ENCODE data around the gene INSIG1.

INSIG1 gene

DNA sequence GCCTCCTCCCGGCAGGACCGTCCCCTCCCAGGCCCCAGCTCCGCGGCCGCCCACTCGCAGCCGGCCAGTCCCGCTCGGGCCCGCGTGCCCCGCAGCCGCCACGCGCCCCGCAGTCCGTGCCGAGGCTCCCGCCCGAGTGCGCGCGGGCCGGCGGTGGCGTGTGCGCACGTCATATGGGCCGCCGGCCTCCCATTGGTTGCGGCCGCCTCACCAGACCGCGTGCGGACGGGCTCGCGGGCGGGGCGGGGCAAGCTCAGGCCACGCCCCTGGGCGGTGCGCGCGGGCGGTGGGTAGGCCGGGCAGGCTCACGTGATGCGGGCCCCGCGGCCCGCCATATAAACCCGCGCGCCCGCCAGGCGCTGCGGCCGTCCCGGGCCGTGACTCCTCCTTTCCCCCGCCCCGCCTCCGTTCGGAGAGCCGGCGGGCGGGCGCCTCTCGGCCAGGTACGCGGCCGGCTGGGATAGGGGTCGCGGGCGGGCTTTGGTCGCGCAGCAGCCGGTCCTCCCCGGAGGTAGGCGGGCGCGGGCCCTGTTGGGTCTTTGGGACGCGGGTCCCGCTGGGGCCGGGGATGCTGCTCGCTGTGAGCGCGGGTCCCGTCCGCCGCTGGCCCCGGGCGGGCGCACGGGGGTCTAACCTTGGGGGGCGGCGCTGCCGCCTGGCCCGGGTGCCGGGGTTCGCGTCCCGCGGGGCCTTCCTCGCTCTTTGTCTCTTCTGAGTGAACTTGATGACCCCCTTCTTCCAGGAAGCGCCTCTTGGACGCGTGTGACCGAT, at the start of gene INSIG1:
TSS of gene INSIG1 (plus strand) at position 362 of the 771 bp plus-strand sequence. CDS start at position 770, 408 bp downstream.
- peak; percentile 79 to 91 (median 81) for DNase-seq

DNA sequence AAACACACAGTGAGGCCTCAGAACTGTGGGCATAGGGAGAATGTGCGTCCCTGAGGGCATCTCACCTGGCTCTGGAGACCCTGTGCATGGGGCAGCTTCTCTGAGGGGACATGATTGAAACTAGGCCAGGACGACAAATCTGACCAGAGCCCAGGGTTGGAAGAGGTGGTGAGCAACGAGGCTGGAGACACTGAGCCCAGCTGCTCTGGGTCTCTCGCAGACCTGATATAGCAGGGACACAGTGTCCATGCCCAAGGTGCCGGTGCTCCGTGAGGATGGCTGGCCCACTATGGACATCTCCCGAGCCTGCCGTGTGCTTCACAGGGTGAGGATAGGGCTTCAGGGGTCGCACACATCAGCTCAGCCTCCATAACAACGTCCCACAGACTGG, 49.3 kb upstream of the INSIG1 start:
- no peak for DNase-seq

DNA sequence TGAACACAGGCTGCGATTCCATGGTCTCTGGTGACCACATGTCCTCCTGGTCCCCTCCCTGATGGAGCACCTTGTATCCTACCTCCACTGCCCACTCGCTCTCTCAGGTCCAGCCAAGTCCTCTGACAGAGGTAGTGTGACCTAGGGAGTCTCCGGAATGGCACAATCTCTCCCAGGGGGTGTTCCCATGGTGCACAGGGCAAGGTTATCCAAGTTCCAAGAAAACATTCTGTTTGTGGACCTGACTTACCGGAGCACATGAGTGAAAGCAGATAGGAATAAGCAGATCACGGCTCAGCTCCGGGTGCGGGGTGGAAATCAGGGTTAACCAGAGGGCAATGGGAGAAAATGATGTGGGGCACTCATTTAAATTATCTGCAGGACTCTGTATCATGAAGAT, 45.8 kb upstream of the INSIG1 start:
- no peak for DNase-seq

DNA sequence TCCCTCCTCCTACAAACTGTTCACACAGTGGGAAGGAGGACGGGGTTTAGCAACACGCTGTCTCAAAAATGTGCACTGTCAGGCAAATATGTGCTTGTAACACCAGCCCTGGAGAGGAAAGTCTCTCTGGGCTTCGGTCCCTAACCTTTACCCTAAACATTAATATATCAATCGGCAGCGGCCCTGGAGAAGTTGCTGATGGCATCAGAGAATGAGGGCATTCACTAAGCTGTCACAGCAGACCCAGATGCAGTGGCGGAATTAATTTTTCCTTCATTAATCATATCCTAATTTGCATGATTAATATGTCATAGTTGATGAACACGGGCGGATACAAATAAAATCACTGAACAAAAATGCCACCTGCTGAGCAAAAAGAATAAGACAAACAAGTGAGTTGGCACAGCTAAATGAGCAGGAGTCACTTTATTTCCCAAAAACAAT, 45.2 kb upstream of the INSIG1 start:
- no peak for DNase-seq

GRCh38 chr7:155252892-155253501, 44.7 kb upstream of the INSIG1 start:
- no peak for DNase-seq

DNA sequence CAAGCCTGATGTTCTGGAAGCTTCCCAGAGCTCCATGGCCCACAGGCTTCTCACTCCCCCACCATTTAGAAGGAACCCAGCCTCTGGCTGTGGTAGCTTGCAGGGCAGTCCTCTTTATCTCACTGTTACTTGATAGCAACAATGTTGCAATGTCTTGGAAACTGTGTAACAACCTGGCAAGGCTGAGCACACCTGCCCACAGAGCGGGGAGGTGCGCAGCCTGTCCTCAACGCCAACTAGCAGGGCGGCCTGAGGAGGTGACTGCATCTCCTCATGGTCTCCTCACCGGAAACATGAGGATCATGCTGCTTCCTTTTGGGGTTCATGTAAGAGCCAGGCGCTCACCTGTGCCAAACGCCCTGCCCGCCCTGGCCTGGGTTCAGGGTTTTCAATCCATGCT, 43.7 kb upstream of the INSIG1 start:
- no peak for DNase-seq

- DNase-seq, result no peak
Observed at GRCh38 chr7:155255071-155255470, 42.6 kb upstream of the INSIG1 start.

DNA sequence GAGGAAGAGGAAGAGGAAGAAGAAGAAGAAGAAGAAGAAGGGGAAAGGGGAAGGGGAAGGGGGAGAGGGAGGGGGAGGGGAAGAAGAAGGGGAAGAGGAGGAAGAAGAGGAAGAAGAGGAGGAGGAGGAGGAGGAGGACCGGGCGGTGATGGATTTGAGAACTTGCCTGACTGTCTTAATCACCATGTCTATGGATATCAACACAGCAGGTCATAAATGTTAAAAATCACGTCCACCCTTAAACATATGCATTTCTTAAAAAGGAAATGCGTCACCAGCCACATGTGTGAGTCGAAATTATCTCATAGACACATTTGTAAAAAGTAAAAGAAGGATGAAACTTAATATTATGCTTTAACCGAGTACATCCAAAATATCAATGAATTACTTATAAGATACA, 42.1 kb upstream of the INSIG1 start:
- no peak for DNase-seq

GRCh38 chr7:155256081-155256760, 41.5 kb upstream of the INSIG1 start:
- no peak for DNase-seq

GRCh38 chr7:155256761-155257481, 40.8 kb upstream of the INSIG1 start:
- no peak for DNase-seq

DNA sequence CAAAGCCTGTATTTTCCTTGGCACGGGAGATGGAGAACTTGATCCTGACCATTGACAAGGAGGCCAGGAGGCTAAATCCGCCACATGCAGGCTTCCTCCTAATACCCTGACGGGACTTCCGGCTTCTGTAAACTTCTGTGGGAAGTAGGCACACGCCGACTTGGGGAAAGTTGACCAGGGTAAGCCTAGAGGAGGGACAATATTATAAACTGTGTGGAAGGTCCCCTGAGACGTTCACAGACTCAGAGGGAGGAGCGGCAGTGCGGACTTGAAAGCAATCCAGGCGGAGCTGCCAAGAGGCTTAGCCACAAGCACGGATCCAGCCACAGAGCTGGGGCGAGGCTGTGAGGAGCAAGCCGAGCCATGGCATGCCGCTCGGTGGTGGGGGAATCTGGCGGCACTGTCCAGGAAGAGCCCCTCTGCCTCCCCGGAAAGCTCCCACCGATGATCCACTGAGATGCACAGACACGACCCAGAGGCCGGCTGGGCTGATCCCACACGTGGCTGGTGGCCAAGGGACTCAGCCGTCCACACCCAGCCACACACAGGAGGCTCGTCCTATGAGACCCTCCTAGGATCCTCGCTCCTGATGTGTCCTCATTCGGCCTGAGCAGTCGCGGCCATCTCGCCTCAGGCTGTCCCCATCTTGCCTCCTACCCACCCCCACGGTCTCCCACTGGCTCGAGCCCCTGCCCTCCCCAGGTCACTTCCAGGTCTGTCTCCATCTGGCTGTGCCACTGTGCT, 40.0 kb upstream of the INSIG1 start:
- no peak for DNase-seq

- no peak for DNase-seq
Observed at GRCh38 chr7:155258226-155258560, 39.5 kb upstream of the INSIG1 start.

DNA sequence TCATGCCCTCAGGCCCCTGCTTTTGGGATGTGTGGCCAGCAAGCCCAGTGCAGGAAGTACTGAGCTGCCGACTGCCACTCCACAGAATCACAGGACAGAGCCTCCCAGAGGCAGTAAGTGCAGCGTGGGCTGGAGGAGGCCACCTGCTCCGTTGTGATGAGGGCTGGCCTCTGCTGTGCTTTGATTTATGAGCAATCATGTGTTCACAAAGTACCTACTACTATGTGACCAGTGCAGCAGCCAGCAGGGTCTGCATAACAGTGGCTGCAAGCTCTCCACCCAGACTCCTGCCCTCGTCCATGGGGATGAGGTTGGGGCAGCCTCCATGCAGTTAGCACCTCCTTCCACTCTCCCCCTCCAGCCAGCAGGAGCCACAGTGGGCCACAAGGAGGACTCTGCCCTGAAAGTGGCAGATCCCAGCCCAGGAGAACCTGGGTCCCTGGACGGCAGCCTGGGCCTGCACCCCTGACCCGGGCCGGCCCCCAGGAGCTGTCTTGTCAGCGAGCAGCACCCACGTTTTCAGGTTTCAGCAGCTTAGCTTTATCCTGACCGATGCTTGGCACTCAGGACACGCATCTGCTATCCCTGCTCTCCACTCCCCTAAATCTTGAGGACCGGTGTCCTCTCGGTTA, 37.7 kb upstream of the INSIG1 start:
- DNase-seq, result no peak

GRCh38 chr7:155260498-155260872, 37.2 kb upstream of the INSIG1 start:
- no peak for DNase-seq

- no peak for DNase-seq
Observed at GRCh38 chr7:155261031-155261985, 36.4 kb upstream of the INSIG1 start.

DNA sequence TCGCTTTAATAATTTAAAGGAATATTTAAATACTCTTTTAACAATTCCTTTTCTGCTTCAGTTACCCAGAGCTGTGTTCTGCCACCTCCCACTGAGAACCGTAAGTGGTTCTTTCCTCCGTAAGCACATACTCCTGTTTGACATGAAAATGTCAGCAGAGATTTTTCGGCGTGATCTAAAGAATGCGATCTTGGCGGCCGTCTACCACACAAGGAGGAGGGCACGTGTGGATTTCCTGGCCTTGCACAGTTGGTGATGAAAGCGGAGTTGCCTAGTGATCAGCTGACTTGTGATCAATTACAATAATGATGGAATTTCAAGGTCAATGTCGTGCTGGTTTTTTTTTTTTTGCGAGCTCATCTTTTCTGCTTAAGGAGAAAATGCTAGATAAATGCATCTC, 35.6 kb upstream of the INSIG1 start:
- no peak for DNase-seq

- no peak for DNase-seq
Observed at GRCh38 chr7:155263051-155263450, 34.6 kb upstream of the INSIG1 start.

DNA sequence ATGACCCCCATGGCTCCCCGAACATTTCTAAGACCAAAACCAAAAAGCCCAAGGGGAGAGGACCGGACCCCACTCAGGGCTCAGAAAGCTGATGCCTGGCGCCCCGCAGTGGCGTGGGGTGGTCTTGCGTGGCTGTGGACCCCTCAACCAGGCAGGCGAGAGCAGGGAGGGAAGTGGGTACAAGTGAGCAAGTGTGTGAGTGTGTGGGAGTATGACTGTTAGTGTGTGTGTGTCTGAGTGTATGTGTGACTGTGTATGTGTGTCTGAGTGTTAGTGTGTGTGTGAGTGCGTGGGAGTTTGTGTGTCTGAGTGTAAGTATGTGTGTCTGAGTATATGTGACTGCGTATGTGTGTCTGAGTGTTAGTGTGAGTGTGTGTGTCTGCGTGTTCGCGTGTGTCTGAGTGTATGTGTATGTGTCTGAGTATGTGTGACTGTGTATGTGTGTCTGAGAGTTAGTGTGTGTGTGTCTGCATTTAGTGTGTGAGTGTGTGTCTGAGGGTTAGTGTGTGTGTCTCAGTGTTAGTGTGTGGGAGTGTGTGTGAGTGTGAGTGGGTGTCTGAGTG, 34.0 kb upstream of the INSIG1 start:
- DNase-seq, result no peak

GRCh38 chr7:155265144-155265543, 32.5 kb upstream of the INSIG1 start:
- no peak for DNase-seq

GRCh38 chr7:155265961-155266360, 31.7 kb upstream of the INSIG1 start:
- DNase-seq, result no peak

- DNase-seq, result no peak
Observed at GRCh38 chr7:155266440-155266839, 31.2 kb upstream of the INSIG1 start.

Measured in stimulated activated naive CD4-positive, alpha-beta T cell (primary cell).